ENCODE results near the gene MYO18A.

MYO18A gene

GRCh38 chr17:29116804-29117753 lies 63.1 kb downstream of the MYO18A start:
- WGBS, 2 experiments: 42 to 43% methylated on average over 26 of the region's 26 CpGs
- Histone ChIP-seq H3K4me3 (ENCODE audit: insufficient read depth, low read depth, low read length) (no peak overlapping the region), H3K4me1 (ENCODE audit: control insufficient read depth, insufficient read depth, low read length) (peaks cover 7% of the 10 kb centered on the region), H3K27ac (ENCODE audit: insufficient read depth, low read depth, low read length, poor library complexity, severe bottlenecking) (no peak overlapping the region), H3K9me3 (ENCODE audit: control insufficient read depth, low read length) (no peaks in the 10 kb centered on the region), H3K27me3 (ENCODE audit: control insufficient read depth, insufficient read depth, low read length, poor library complexity, severe bottlenecking) (peaks cover 3% of the 10 kb centered on the region), H3K36me3 (ENCODE audit: control insufficient read depth, insufficient read depth, low read length) (no peaks in the 10 kb centered on the region)

GRCh38 chr17:29115961-29116803 lies 64.0 kb downstream of the MYO18A start:
- H3K4me3 ChIP-seq (ENCODE audit: insufficient read depth, low read depth, low read length): no peak overlapping the region
- H3K27me3 ChIP-seq (ENCODE audit: control insufficient read depth, insufficient read depth, low read length, poor library complexity, severe bottlenecking): peaks cover 3% of the 10 kb centered on the region
- 54 to 57% methylated on average over 12 to 16 of the region's 20 CpGs for WGBS, 2 experiments
- no peaks in the 10 kb centered on the region for H3K9me3 ChIP-seq (ENCODE audit: control insufficient read depth, low read length)
- peaks cover 7% of the 10 kb centered on the region for H3K4me1 ChIP-seq (ENCODE audit: control insufficient read depth, insufficient read depth, low read length)
- peaks cover 1% of the 10 kb centered on the region for H3K36me3 ChIP-seq (ENCODE audit: control insufficient read depth, insufficient read depth, low read length)
- H3K27ac ChIP-seq (ENCODE audit: insufficient read depth, low read depth, low read length, poor library complexity, severe bottlenecking): no peak overlapping the region

- Histone ChIP-seq H3K9me3 (ENCODE audit: control insufficient read depth, low read length) (no peaks in the 10 kb centered on the region), H3K4me1 (ENCODE audit: control insufficient read depth, insufficient read depth, low read length) (peaks cover 7% of the 10 kb centered on the region), H3K27me3 (ENCODE audit: control insufficient read depth, insufficient read depth, low read length, poor library complexity, severe bottlenecking) (peaks cover 3% of the 10 kb centered on the region), H3K36me3 (ENCODE audit: control insufficient read depth, insufficient read depth, low read length) (peaks cover 4% of the 10 kb centered on the region), H3K27ac (ENCODE audit: insufficient read depth, low read depth, low read length, poor library complexity, severe bottlenecking) (no peak overlapping the region), H3K4me3 (ENCODE audit: insufficient read depth, low read depth, low read length) (no peak overlapping the region)
- WGBS, 2 experiments: 91 to 93% methylated on average over 9 of the region's 9 CpGs
These were observed 64.8 kb downstream of the MYO18A start for GRCh38 chr17:29115435-29115834.

- H3K9me3 ChIP-seq (ENCODE audit: control insufficient read depth, low read length): no peaks in the 10 kb centered on the region
- WGBS, 2 experiments: 95 to 96% methylated on average over 5 of the region's 5 CpGs
- no peak overlapping the region for H3K27ac ChIP-seq (ENCODE audit: insufficient read depth, low read depth, low read length, poor library complexity, severe bottlenecking)
- H3K4me1 ChIP-seq (ENCODE audit: control insufficient read depth, insufficient read depth, low read length): peaks cover 13% of the 10 kb centered on the region
- H3K27me3 ChIP-seq (ENCODE audit: control insufficient read depth, insufficient read depth, low read length, poor library complexity, severe bottlenecking): peaks cover 3% of the 10 kb centered on the region
- H3K36me3 ChIP-seq (ENCODE audit: control insufficient read depth, insufficient read depth, low read length): peaks cover 4% of the 10 kb centered on the region
- no peak overlapping the region for H3K4me3 ChIP-seq (ENCODE audit: insufficient read depth, low read depth, low read length)
These were observed 66.1 kb downstream of the MYO18A start for GRCh38 chr17:29114141-29114540.

- 89 to 91% methylated on average over 6 of the region's 6 CpGs for WGBS, 2 experiments
- H3K4me3 ChIP-seq (ENCODE audit: insufficient read depth, low read depth, low read length): no peak overlapping the region
- H3K36me3 ChIP-seq (ENCODE audit: control insufficient read depth, insufficient read depth, low read length): peaks cover 4% of the 10 kb centered on the region
- H3K9me3 ChIP-seq (ENCODE audit: control insufficient read depth, low read length): no peaks in the 10 kb centered on the region
- peaks cover 14% of the 10 kb centered on the region for H3K4me1 ChIP-seq (ENCODE audit: control insufficient read depth, insufficient read depth, low read length)
- peaks cover 3% of the 10 kb centered on the region for H3K27me3 ChIP-seq (ENCODE audit: control insufficient read depth, insufficient read depth, low read length, poor library complexity, severe bottlenecking)
- no peak overlapping the region for H3K27ac ChIP-seq (ENCODE audit: insufficient read depth, low read depth, low read length, poor library complexity, severe bottlenecking)
These were observed 66.9 kb downstream of the MYO18A start for GRCh38 chr17:29113334-29113733.

GRCh38 chr17:29112771-29113295 lies 67.4 kb downstream of the MYO18A start:
- Histone ChIP-seq H3K27ac (ENCODE audit: insufficient read depth, low read depth, low read length, poor library complexity, severe bottlenecking) (no peak overlapping the region), H3K27me3 (ENCODE audit: control insufficient read depth, insufficient read depth, low read length, poor library complexity, severe bottlenecking) (peaks cover 3% of the 10 kb centered on the region), H3K9me3 (ENCODE audit: control insufficient read depth, low read length) (no peaks in the 10 kb centered on the region), H3K36me3 (ENCODE audit: control insufficient read depth, insufficient read depth, low read length) (peaks cover 4% of the 10 kb centered on the region), H3K4me3 (ENCODE audit: insufficient read depth, low read depth, low read length) (no peak overlapping the region), H3K4me1 (ENCODE audit: control insufficient read depth, insufficient read depth, low read length) (peaks cover 14% of the 10 kb centered on the region)
- WGBS, 2 experiments: 88 to 89% methylated on average over 11 of the region's 11 CpGs

- peaks cover 4% of the 10 kb centered on the region for H3K36me3 ChIP-seq (ENCODE audit: control insufficient read depth, insufficient read depth, low read length)
- peaks cover 3% of the 10 kb centered on the region for H3K27me3 ChIP-seq (ENCODE audit: control insufficient read depth, insufficient read depth, low read length, poor library complexity, severe bottlenecking)
- H3K4me3 ChIP-seq (ENCODE audit: insufficient read depth, low read depth, low read length): no peak overlapping the region
- WGBS, 2 experiments: 47 to 51% methylated on average over 20 of the region's 20 CpGs
- peaks cover 13% of the 10 kb centered on the region for H3K4me1 ChIP-seq (ENCODE audit: control insufficient read depth, insufficient read depth, low read length)
- no peak overlapping the region for H3K27ac ChIP-seq (ENCODE audit: insufficient read depth, low read depth, low read length, poor library complexity, severe bottlenecking)
- no peaks in the 10 kb centered on the region for H3K9me3 ChIP-seq (ENCODE audit: control insufficient read depth, low read length)
These were observed 68.2 kb downstream of the MYO18A start for GRCh38 chr17:29111816-29112499.

- no peaks in the 10 kb centered on the region for H3K27me3 ChIP-seq (ENCODE audit: control insufficient read depth, insufficient read depth, low read length, poor library complexity, severe bottlenecking)
- H3K27ac ChIP-seq (ENCODE audit: insufficient read depth, low read depth, low read length, poor library complexity, severe bottlenecking): no peak overlapping the region
- H3K4me1 ChIP-seq (ENCODE audit: control insufficient read depth, insufficient read depth, low read length): peaks cover 8% of the 10 kb centered on the region
- WGBS, 2 experiments: 96% methylated on average over 16 of the region's 16 CpGs
- no peak overlapping the region for H3K4me3 ChIP-seq (ENCODE audit: insufficient read depth, low read depth, low read length)
- no peaks in the 10 kb centered on the region for H3K9me3 ChIP-seq (ENCODE audit: control insufficient read depth, low read length)
- H3K36me3 ChIP-seq (ENCODE audit: control insufficient read depth, insufficient read depth, low read length): peaks cover 4% of the 10 kb centered on the region
These were observed 69.8 kb downstream of the MYO18A start for GRCh38 chr17:29110372-29110757.

- Histone ChIP-seq H3K4me3 (ENCODE audit: insufficient read depth, low read depth, low read length) (no peak overlapping the region), H3K27me3 (ENCODE audit: control insufficient read depth, insufficient read depth, low read length, poor library complexity, severe bottlenecking) (no peaks in the 10 kb centered on the region), H3K27ac (ENCODE audit: insufficient read depth, low read depth, low read length, poor library complexity, severe bottlenecking) (no peak overlapping the region), H3K36me3 (ENCODE audit: control insufficient read depth, insufficient read depth, low read length) (peaks cover 4% of the 10 kb centered on the region), H3K9me3 (ENCODE audit: control insufficient read depth, low read length) (no peaks in the 10 kb centered on the region), H3K4me1 (ENCODE audit: control insufficient read depth, insufficient read depth, low read length) (peaks cover 7% of the 10 kb centered on the region)
- WGBS, 2 experiments: 81 to 83% methylated on average over 32 of the region's 32 CpGs
These were observed 70.5 kb downstream of the MYO18A start for GRCh38 chr17:29109477-29110371.

All from ectodermal cell (in vitro differentiated cells).